ENCODE measurements around the gene CLCN7.
"Not testable (repeated sequence)": the region's sequence is repeated elsewhere in the genome, so short reads cannot be mapped to it uniquely, and the experiment has no call there.

Gene CLCN7

GRCh38 chr16:1487395-1488053 lies 12.7 kb upstream of the CLCN7 start:
- no peak for DNase-seq (ENCODE audit: low read depth in 3 of 3, low spot score in 1 of 3)

GRCh38 chr16:1486551-1487390 lies 11.9 kb upstream of the CLCN7 start:
- DNase-seq (ENCODE audit: low read depth in 3 of 3, low spot score in 1 of 3): no peak

GRCh38 chr16:1485847-1486496 lies 11.1 kb upstream of the CLCN7 start:
- no peak for DNase-seq (ENCODE audit: low read depth in 3 of 3, low spot score in 1 of 3)

GRCh38 chr16:1481906-1482835 lies 7.3 kb upstream of the CLCN7 start:
- DNase-seq (ENCODE audit: low read depth in 3 of 3, low spot score in 1 of 3): no peak

- not testable (repeated sequence) for DNase-seq (ENCODE audit: low read depth in 3 of 3, low spot score in 1 of 3)
Measured at GRCh38 chr16:1478937-1479336, 4.1 kb upstream of the CLCN7 start.

GRCh38 chr16:1477033-1477432 lies 2.2 kb upstream of the CLCN7 start:
- DNase-seq (ENCODE audit: low read depth in 3 of 3, low spot score in 1 of 3): no peak

- DNase-seq (ENCODE audit: low read depth in 3 of 3, low spot score in 1 of 3): no peak
Measured at GRCh38 chr16:1475552-1476114, 805 bp upstream of the CLCN7 start.

GRCh38 chr16:1474082-1474795 lies 589 bp downstream of the CLCN7 start:
- DNase-seq (ENCODE audit: low read depth in 3 of 3, low spot score in 1 of 3): no peak

GRCh38 chr16:1472974-1473373 lies 1.9 kb downstream of the CLCN7 start:
- no peak for DNase-seq (ENCODE audit: low read depth in 3 of 3, low spot score in 1 of 3)

GRCh38 chr16:1471569-1472194 lies 3.1 kb downstream of the CLCN7 start:
- DNase-seq (ENCODE audit: low read depth in 3 of 3, low spot score in 1 of 3): no peak

GRCh38 chr16:1470481-1471251 lies 4.2 kb downstream of the CLCN7 start:
- DNase-seq (ENCODE audit: low read depth in 3 of 3, low spot score in 1 of 3): no peak

- DNase-seq (ENCODE audit: low read depth in 3 of 3, low spot score in 1 of 3): no peak
Measured at GRCh38 chr16:1469693-1470201, 5.1 kb downstream of the CLCN7 start.

GRCh38 chr16:1469141-1469540 lies 5.7 kb downstream of the CLCN7 start:
- not testable (repeated sequence) for DNase-seq (ENCODE audit: low read depth in 3 of 3, low spot score in 1 of 3)

GRCh38 chr16:1468426-1468810 lies 6.4 kb downstream of the CLCN7 start:
- no peak for DNase-seq (ENCODE audit: low read depth in 3 of 3, low spot score in 1 of 3)

- DNase-seq (ENCODE audit: low read depth in 3 of 3, low spot score in 1 of 3): no peak
Measured at GRCh38 chr16:1466968-1467521, 7.8 kb downstream of the CLCN7 start.

GRCh38 chr16:1466054-1466453 lies 8.8 kb downstream of the CLCN7 start:
- no peak for DNase-seq (ENCODE audit: low read depth in 3 of 3, low spot score in 1 of 3)

- no peak for DNase-seq (ENCODE audit: low read depth in 3 of 3, low spot score in 1 of 3)
Measured at GRCh38 chr16:1465567-1465915, 9.3 kb downstream of the CLCN7 start.

- no peak for DNase-seq (ENCODE audit: low read depth in 3 of 3, low spot score in 1 of 3)
Measured at GRCh38 chr16:1464894-1465566, 9.8 kb downstream of the CLCN7 start.
